Measurements from ENCODE around the gene STIMATE. TPM values are rescaled to one million over a fixed set of nuclear protein-coding genes. Genes with fewer than 3 reads are reported as not detected.

The STIMATE gene
- polyA plus RNA-seq, 1 donor from 2014 or later, result 14.6 TPM

- no peak overlapping the region for H3K4me2 ChIP-seq (ENCODE audit: low read length)
- TF ChIP-seq EP300 (conservative IDR thresholded peaks at IDR 0.05; ENCODE audit: poor library complexity, severe bottlenecking) (no peak), SMC3 (conservative IDR thresholded peaks at IDR 0.05; ENCODE audit: poor library complexity) (no peak), EZH2 (IDR thresholded peaks at IDR 0.05; ENCODE audit: borderline replicate concordance, insufficient read depth, low read length, poor library complexity, severe bottlenecking) (no peak), REST (IDR thresholded peaks at IDR 0.05; ENCODE audit: borderline replicate concordance) (no peak), RAD21 (conservative IDR thresholded peaks at IDR 0.05) (no peak), TAF1 (IDR thresholded peaks at IDR 0.05; ENCODE audit: low read depth) (no peak), CTCF (IDR thresholded peaks at IDR 0.05; ENCODE audit: poor library complexity, severe bottlenecking) (no peak), POLR2AphosphoS5 (IDR thresholded peaks at IDR 0.05) (no peak), MXI1 (conservative IDR thresholded peaks at IDR 0.05; ENCODE audit: poor library complexity, severe bottlenecking) (no peak)
- H3K79me2 ChIP-seq (replicated peaks; ENCODE audit: insufficient read depth, low read length), result no peaks in the 10 kb centered on the region
- no peaks in the 10 kb centered on the region for H3F3A ChIP-seq (ENCODE audit: insufficient read depth, low read length, poor library complexity, severe bottlenecking)
- H3K36me3 ChIP-seq (ENCODE audit: insufficient read depth, low read length), result no peaks in the 10 kb centered on the region
- H3K9me3 ChIP-seq (ENCODE audit: low read length), result no peaks in the 10 kb centered on the region
- H3K27ac ChIP-seq (ENCODE audit: low read length), result no peak overlapping the region
- H3K4me3 ChIP-seq (ENCODE audit: low read length), result no peak overlapping the region
- H3K9me2 ChIP-seq (ENCODE audit: insufficient read depth, low read length), result no peaks in the 10 kb centered on the region
- no peak overlapping the region for H3K9ac ChIP-seq (ENCODE audit: low read length)
- no peak overlapping the region for H2AFZ ChIP-seq (ENCODE audit: low read depth, low read length)
- no peaks in the 10 kb centered on the region for H3K27me3 ChIP-seq (ENCODE audit: insufficient read depth, low read depth, low read length)
- H4K20me1 ChIP-seq (ENCODE audit: insufficient read depth), result no peaks in the 10 kb centered on the region
These were observed 108.2 kb downstream of the STIMATE start for GRCh38 chr3:52788890-52789745.

- Histone ChIP-seq H3K79me2 (replicated peaks; ENCODE audit: insufficient read depth, low read length) (no peaks in the 10 kb centered on the region), H3F3A (ENCODE audit: insufficient read depth, low read length, poor library complexity, severe bottlenecking) (no peaks in the 10 kb centered on the region), H2AFZ (ENCODE audit: low read depth, low read length) (no peak overlapping the region), H3K27ac (ENCODE audit: low read length) (no peak overlapping the region), H3K4me3 (ENCODE audit: low read length) (no peak overlapping the region), H3K4me2 (ENCODE audit: low read length) (no peak overlapping the region), H3K27me3 (ENCODE audit: insufficient read depth, low read depth, low read length) (no peaks in the 10 kb centered on the region), H4K20me1 (ENCODE audit: insufficient read depth) (no peaks in the 10 kb centered on the region), H3K9ac (ENCODE audit: low read length) (no peak overlapping the region), H3K36me3 (ENCODE audit: insufficient read depth, low read length) (no peaks in the 10 kb centered on the region), H3K9me3 (ENCODE audit: low read length) (no peaks in the 10 kb centered on the region), H3K9me2 (ENCODE audit: insufficient read depth, low read length) (no peaks in the 10 kb centered on the region)
- TF ChIP-seq SMC3 (conservative IDR thresholded peaks at IDR 0.05; ENCODE audit: poor library complexity) (no peak), TAF1 (IDR thresholded peaks at IDR 0.05; ENCODE audit: low read depth) (no peak), EP300 (conservative IDR thresholded peaks at IDR 0.05; ENCODE audit: poor library complexity, severe bottlenecking) (no peak), EZH2 (IDR thresholded peaks at IDR 0.05; ENCODE audit: borderline replicate concordance, insufficient read depth, low read length, poor library complexity, severe bottlenecking) (no peak), MXI1 (conservative IDR thresholded peaks at IDR 0.05; ENCODE audit: poor library complexity, severe bottlenecking) (no peak), POLR2AphosphoS5 (IDR thresholded peaks at IDR 0.05) (no peak), CTCF (IDR thresholded peaks at IDR 0.05; ENCODE audit: poor library complexity, severe bottlenecking) (no peak), RAD21 (conservative IDR thresholded peaks at IDR 0.05) (no peak), REST (IDR thresholded peaks at IDR 0.05; ENCODE audit: borderline replicate concordance) (no peak)
These were observed 109.4 kb downstream of the STIMATE start for GRCh38 chr3:52787672-52788625.

Data from neural cell (in vitro differentiated cells).